Naive thymus-derived CD8-positive, alpha-beta T cell (primary cell): ENCODE measurements around the gene MCM3AP. TPM values are rescaled to one million over a fixed set of nuclear protein-coding genes. Genes with fewer than 3 reads are reported as not detected.
A peak's percentile ranks its signal among the peaks of the same experiment; 100 is the strongest.

Experiments used
- ATAC-seq, 2 donors: fragments of 150-1000 bp; cut with Tn5 transposase in 1 of 2; sonication (Bioruptor Pico), chemical (Tn5 transposase) in 1 of 2; 1 replicate in 1 of 2; 2 replicates in 1 of 2; pipeline ENCODE4 v1.10.0; 2021; ENCODE audit warnings: mild to moderate bottlenecking in 2 of 2, moderate library complexity in 2 of 2
- POLR2A ChIA-PET: fragments of 350-600 bp; sonication (Branson Sonifier 250); formaldehyde crosslinking; loops from one replicate; lab custom pipeline; 2021; ENCODE audit warnings: antibody characterized with exemption; lab: Charles Lee
- DNase-seq, 10 donors: peaks; one replicate each; pipeline versions ENCODE4 v3.0.0 to v3.0.0-alpha.2; 2020 to 2022
- H3K27ac Mint-ChIP-seq, 10 donors: one replicate each; pipeline ENCODE4 v1.8.0; 2020 to 2022; ENCODE audit warnings: mild to moderate bottlenecking in 10 of 10, mixed read lengths in 10 of 10, moderate library complexity in 4 of 10, inconsistent platforms in 1 of 10
- H3K27me3 Mint-ChIP-seq, 5 donors: one replicate each; pipeline ENCODE4 v1.8.0; 2021 to 2022; ENCODE audit warnings: mixed read lengths in 5 of 5
- H3K36me3 Mint-ChIP-seq, 3 donors: one replicate each; pipeline ENCODE4 v1.8.0; 2020 to 2022; ENCODE audit warnings: mixed read lengths in 3 of 3, mild to moderate bottlenecking in 2 of 3, inconsistent platforms in 1 of 3
- H3K4me1 Mint-ChIP-seq, 4 donors: one replicate each; pipeline ENCODE4 v1.8.0; 2021 to 2022; ENCODE audit warnings: mixed read lengths in 4 of 4
- H3K4me3 Mint-ChIP-seq, 10 donors: one replicate each; pipeline ENCODE4 v1.8.0; 2020 to 2022; ENCODE audit warnings: mild to moderate bottlenecking in 10 of 10, mixed read lengths in 10 of 10, moderate library complexity in 6 of 10, inconsistent platforms in 1 of 10
- H3K9me3 Mint-ChIP-seq, 9 donors: one replicate each; pipeline ENCODE4 v1.8.0; 2020 to 2022; ENCODE audit warnings: mixed read lengths in 9 of 9, mild to moderate bottlenecking in 3 of 9, inconsistent platforms in 1 of 9, moderate library complexity in 1 of 9
- polyA plus RNA-seq, 3 donors: library from polyadenylated mRNA; unstranded; fragments of 300-500 nt; fragmentation: Illumina TruSeq; gene quantifications; one replicate each; pipeline ENCODE4 v1.2.3, GENCODE V29; 2021
- total RNA-seq, 8 experiments: library from RNA in 2 of 8; stranded (reverse) in 2 of 8; gene quantifications; one replicate each; pipeline ENCODE4 v1.2.3 and lab custom pipeline; 2021 to 2026

Gene MCM3AP
- 100 to 1,000 TPM; 186 to 187 TPM for total RNA-seq
- polyA plus RNA-seq = 10 to 100 TPM; 40.5 to 61.0 (median 41.5) TPM
- total RNA-seq (lab: John Stamatoyannopoulos, UW) = 215 to 281 (median 233) reads per million in 6 experiments

GRCh38 chr21:46285206-46285661 lies at the start of gene MCM3AP:
TSS of gene MCM3AP (minus strand) at chr21:46285611. CDS start at chr21:46285286, 325 bp downstream.
- Mint-ChIP-seq H3K36me3 (peaks cover 4 to 46% (median 11%) of the 10 kb centered on the region in 3 donors), H3K4me1 (peaks cover 20 to 72% (median 59%) of the 10 kb centered on the region in 4 donors), H3K27ac (peak within 1 kb of the TSS; percentile 89 to 98 (median 97)), H3K4me3 (peak within 1 kb of the TSS; percentile 86 to 100 (median 97)), H3K9me3 (no peaks in the 10 kb centered on the region), H3K27me3 (no peaks in the 10 kb centered on the region)
- no peak for ATAC-seq
- POLR2A ChIA-PET = interaction anchor here (0.6 to 1.5 kb wide), 7 partner anchors 10 to 139 kb away, joined by 3 to 8 read pairs (median 4); partner anchors contain the start of genes C21orf58 and PCNT
- DNase-seq = no peak

- ATAC-seq (no peak), DNase-seq (peak in 1 of 10 donors; percentile 1)
- H3K36me3 Mint-ChIP-seq = peaks cover 0 to 89% (median 8%) of the 10 kb centered on the region in 3 donors
- POLR2A ChIA-PET = interaction anchor here (0.6 kb wide), 1 partner anchor 33 kb away, joined by 4 read pairs; no protein-coding TSS in a partner anchor
- H3K9me3 Mint-ChIP-seq = no peaks in the 10 kb centered on the region
- H3K4me3 Mint-ChIP-seq = no peak overlapping the region
- H3K27me3 Mint-ChIP-seq = no peaks in the 10 kb centered on the region
- H3K27ac Mint-ChIP-seq = peak overlapping the region in 1 of 10 donors; percentile 48
- H3K4me1 Mint-ChIP-seq = peaks cover 0 to 13% (median 11%) of the 10 kb centered on the region in 4 donors
Observed at GRCh38 chr21:46334351-46335140, 49.1 kb upstream of the MCM3AP start.

DNA sequence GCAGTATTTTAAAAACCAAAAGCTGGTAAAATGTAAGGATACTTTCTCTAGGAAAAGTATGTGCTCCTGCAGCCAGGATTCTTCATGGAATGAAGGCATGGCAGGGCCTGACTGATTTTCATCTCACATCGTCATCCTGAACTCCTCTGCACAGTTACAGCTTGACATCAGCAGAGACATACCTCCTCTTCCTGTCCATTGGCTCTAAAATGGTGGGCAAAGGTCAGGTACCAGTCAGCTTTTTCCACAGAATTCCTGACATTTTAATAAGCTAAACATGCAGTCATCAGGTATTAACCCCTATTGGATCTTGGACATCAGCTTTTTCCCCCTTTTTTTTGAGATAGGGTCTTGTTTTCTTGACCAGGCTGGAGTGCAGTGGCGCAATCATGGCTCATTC lies 44.4 kb upstream of the MCM3AP start:
- Mint-ChIP-seq H3K27ac (no peak overlapping the region), H3K9me3 (no peaks in the 10 kb centered on the region), H3K4me1 (peaks cover 9 to 15% (median 12%) of the 10 kb centered on the region in 4 donors), H3K27me3 (no peaks in the 10 kb centered on the region), H3K36me3 (peaks cover 0 to 74% (median 8%) of the 10 kb centered on the region in 3 donors), H3K4me3 (no peak overlapping the region)
- POLR2A ChIA-PET = no interaction called here
- ATAC-seq (no peak), DNase-seq (no peak)

DNA sequence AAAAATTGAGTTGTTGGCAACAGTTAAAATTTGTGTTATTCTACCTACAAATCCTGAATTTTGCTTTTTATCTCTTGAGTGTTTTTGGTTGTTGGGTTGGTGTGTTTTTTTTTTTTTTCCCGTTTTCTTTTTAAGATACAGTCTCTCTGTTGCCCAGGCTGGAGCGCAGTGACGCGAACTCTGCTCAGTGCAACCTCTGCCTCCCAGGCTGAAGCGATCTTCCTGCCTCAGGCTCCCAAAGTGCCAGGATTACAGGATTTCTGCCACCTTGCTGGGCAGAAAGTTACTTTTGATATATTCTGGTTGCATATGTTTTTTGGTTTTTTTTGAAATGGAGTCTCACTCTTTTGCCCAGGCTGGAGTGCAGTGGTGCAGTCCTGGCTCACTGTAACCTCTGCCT lies 42.7 kb upstream of the MCM3AP start:
- Mint-ChIP-seq H3K36me3 (peaks cover 0 to 59% (median 8%) of the 10 kb centered on the region in 3 donors), H3K27ac (peak overlapping the region in 1 of 10 donors; percentile 39), H3K4me1 (peaks cover 10 to 16% (median 14%) of the 10 kb centered on the region in 4 donors), H3K9me3 (no peaks in the 10 kb centered on the region), H3K4me3 (no peak overlapping the region), H3K27me3 (no peaks in the 10 kb centered on the region)
- POLR2A ChIA-PET = no interaction called here
- DNase-seq = no peak
- ATAC-seq = no peak

DNA sequence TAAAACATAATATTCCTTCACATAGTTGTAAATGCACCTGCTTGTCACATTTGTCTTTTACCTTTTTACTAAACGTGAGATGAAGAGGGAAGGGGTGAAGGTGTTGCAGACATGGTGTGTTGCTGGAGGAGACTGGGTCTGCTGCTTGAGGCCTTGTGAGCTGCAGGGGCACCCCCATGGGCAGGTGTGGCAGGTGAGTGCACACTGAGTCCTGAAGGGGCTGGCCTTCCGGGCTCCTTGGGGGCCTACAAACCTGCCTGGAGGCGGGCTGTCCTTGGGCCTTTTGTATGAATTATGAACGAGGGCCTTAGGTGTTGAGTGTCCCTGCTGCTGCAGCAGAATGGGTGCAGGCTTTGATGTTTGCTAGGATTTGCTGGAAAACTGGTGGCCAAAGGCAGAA lies 42.3 kb upstream of the MCM3AP start:
- POLR2A ChIA-PET = no interaction called here
- ATAC-seq (no peak), DNase-seq (no peak)
- Mint-ChIP-seq H3K36me3 (peaks cover 0 to 56% (median 8%) of the 10 kb centered on the region in 3 donors), H3K4me3 (peak overlapping the region in 1 of 10 donors; percentile 10), H3K4me1 (peaks cover 12 to 20% (median 18%) of the 10 kb centered on the region in 4 donors), H3K27me3 (no peaks in the 10 kb centered on the region), H3K27ac (peak overlapping the region in 1 of 10 donors; percentile 27), H3K9me3 (no peaks in the 10 kb centered on the region)

DNA sequence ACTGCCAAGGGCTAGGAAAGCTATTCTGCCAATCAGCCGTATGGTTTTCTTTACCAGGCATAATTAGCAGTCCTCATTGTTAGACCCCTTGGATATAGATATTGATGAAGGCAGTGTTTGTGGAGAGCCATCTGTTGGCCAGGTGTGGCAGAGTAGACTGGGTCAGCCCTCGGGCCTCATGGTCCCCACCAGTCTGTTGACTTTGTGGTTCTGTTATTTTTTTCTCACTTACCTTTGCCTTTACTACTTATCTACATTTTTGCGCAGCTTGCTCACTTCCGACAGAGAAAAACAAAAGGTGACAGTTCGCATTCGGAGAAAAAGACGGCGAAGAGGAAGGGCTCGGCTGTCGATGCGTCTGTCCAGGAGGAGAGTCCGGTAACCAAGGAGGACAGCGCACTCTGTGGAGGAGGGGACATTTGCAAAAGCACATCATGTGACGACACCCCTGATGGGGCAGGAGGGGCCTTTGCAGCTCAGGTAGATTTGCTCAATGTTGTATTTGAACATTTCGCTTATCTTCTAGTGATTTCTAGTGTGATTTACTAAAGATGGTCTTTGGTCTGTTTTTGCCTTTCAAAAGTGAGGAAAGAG lies 40.8 kb upstream of the MCM3AP start:
- no peaks in the 10 kb centered on the region for H3K9me3 Mint-ChIP-seq
- H3K4me1 Mint-ChIP-seq = peaks cover 12 to 32% (median 31%) of the 10 kb centered on the region in 4 donors
- H3K4me3 Mint-ChIP-seq = peak overlapping the region in 8 of 10 donors; percentile 14 to 98 (median 77)
- POLR2A ChIA-PET = interaction anchor here (0.6 to 1.9 kb wide), 4 partner anchors 41 to 210 kb away, joined by 3 to 7 read pairs (median 5); partner anchors contain the start of gene MCM3AP
- H3K27ac Mint-ChIP-seq = peak overlapping the region in 4 of 10 donors; percentile 34 to 65 (median 44)
- no peaks in the 10 kb centered on the region for H3K27me3 Mint-ChIP-seq
- no peak for ATAC-seq
- no peak for DNase-seq
- peaks cover 0 to 42% (median 8%) of the 10 kb centered on the region in 3 donors for H3K36me3 Mint-ChIP-seq

- peaks cover 0 to 34% (median 8%) of the 10 kb centered on the region in 3 donors for H3K36me3 Mint-ChIP-seq
- no peaks in the 10 kb centered on the region for H3K9me3 Mint-ChIP-seq
- H3K4me3 Mint-ChIP-seq = peak overlapping the region; percentile 77 to 98 (median 82)
- peaks cover 9 to 38% (median 32%) of the 10 kb centered on the region in 4 donors for H3K4me1 Mint-ChIP-seq
- H3K27me3 Mint-ChIP-seq = no peaks in the 10 kb centered on the region
- peak overlapping the region in 9 of 10 donors; percentile 61 to 90 (median 70) for H3K27ac Mint-ChIP-seq
- POLR2A ChIA-PET = interaction anchor here (0.6 to 2.0 kb wide), 6 partner anchors 40 to 211 kb away, joined by 3 to 7 read pairs (median 5); partner anchors contain the start of genes DIP2A and MCM3AP
- peak in 1 of 2 donors; percentile 7 for ATAC-seq
- DNase-seq = peak in 5 of 10 donors; percentile 19 to 32 (median 28)
Observed at GRCh38 chr21:46325073-46325912, 39.9 kb upstream of the MCM3AP start.

GRCh38 chr21:46324390-46325072 lies 39.1 kb upstream of the MCM3AP start:
- Mint-ChIP-seq H3K9me3 (no peaks in the 10 kb centered on the region), H3K4me1 (peaks cover 9 to 38% (median 32%) of the 10 kb centered on the region in 4 donors), H3K4me3 (peak overlapping the region; percentile 79 to 98 (median 96)), H3K36me3 (peaks cover 0 to 27% (median 8%) of the 10 kb centered on the region in 3 donors), H3K27ac (peak overlapping the region in 8 of 10 donors; percentile 79 to 99 (median 98)), H3K27me3 (no peaks in the 10 kb centered on the region)
- ATAC-seq (peak; percentile 76 to 80), DNase-seq (peak; percentile 78 to 96 (median 90))
- POLR2A ChIA-PET = interaction anchor here (1.2 to 2.2 kb wide), 6 partner anchors 39 to 181 kb away, joined by 3 to 7 read pairs (median 6); partner anchors contain the start of genes DIP2A and MCM3AP

- peak; percentile 94 to 99 (median 98) for DNase-seq
- no peaks in the 10 kb centered on the region for H3K27me3 Mint-ChIP-seq
- peak within 1 kb of the TSS; percentile 89 to 99 (median 98) for H3K27ac Mint-ChIP-seq
- POLR2A ChIA-PET = interaction anchor here (0.7 to 2.2 kb wide), 6 partner anchors 35 to 135 kb away, joined by 3 to 6 read pairs (median 4); partner anchors contain the start of genes DIP2A, MCM3AP and YBEY
- peak within 1 kb of the TSS; percentile 88 to 98 (median 96) for H3K4me3 Mint-ChIP-seq
- H3K4me1 Mint-ChIP-seq = peaks cover 9 to 38% (median 32%) of the 10 kb centered on the region in 4 donors
- peaks cover 0 to 24% (median 5%) of the 10 kb centered on the region in 3 donors for H3K36me3 Mint-ChIP-seq
- H3K9me3 Mint-ChIP-seq = no peaks in the 10 kb centered on the region
- ATAC-seq = peak; percentile 84
Observed at GRCh38 chr21:46323710-46324389, 38.4 kb upstream of the MCM3AP start, which contains the start of the genes C21orf58 and PCNT. TSS of gene C21orf58 (minus strand) at chr21:46323870. CDS start at chr21:46322738, 1,132 bp downstream. TSS of gene PCNT (plus strand) at chr21:46324156. CDS start at chr21:46324229, 73 bp downstream.

DNA sequence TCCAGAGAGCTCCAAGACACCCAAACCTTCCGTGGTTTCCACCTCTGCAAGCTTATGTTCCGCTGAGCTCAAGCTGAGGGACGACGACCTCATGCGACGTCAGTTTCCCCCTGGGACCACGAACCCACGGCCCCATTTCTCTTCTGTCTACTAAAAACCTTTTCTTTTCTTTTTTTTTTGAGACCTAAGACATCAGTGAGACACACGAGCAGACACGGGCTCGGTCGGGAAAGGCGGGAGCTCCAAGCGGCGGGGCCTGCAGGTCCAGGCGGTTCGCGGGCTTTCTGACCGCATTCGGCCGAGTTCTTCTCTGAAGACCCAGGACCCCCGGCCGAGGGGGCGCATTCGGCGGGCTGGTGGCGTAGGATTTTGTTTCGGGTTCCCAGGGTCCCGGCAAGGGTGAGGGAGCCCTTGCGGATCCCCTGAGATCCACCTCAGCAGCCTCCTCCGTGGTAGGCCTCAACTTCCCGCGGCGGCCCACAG lies 37.9 kb upstream of the MCM3AP start:
- H3K4me1 Mint-ChIP-seq = peaks cover 9 to 38% (median 32%) of the 10 kb centered on the region in 4 donors
- H3K9me3 Mint-ChIP-seq = no peaks in the 10 kb centered on the region
- DNase-seq (no peak), ATAC-seq (peak; percentile 3 to 5)
- H3K27me3 Mint-ChIP-seq = no peaks in the 10 kb centered on the region
- H3K27ac Mint-ChIP-seq = peak overlapping the region in 7 of 10 donors; percentile 48 to 89 (median 59)
- H3K36me3 Mint-ChIP-seq = peaks cover 0 to 18% (median 4%) of the 10 kb centered on the region in 3 donors
- POLR2A ChIA-PET = interaction anchor here (0.6 to 2.2 kb wide), 7 partner anchors 35 to 103 kb away, joined by 3 to 6 read pairs (median 4); partner anchors contain the start of genes MCM3AP and YBEY
- peak overlapping the region; percentile 88 to 98 (median 96) for H3K4me3 Mint-ChIP-seq
